Activated CD4-positive, alpha-beta T cell treated with anti-CD3 and anti-CD28 coated beads, Interleukin-2, amount 50 U/mL, for 4 hours (primary cell): ENCODE results near the gene SPEG.
A peak's percentile ranks its signal among the peaks of the same experiment; 100 is the strongest.
"Not testable (repeated sequence)": the region's sequence is repeated elsewhere in the genome, so short reads cannot be mapped to it uniquely, and the experiment has no call there.

ENCODE experiments used
- DNase-seq, 2 experiments: peaks; one replicate each; pipeline ENCODE4 v3.0.0-alpha.2; 2020

SPEG gene

GRCh38 chr2:219405451-219405850 is 29.2 kb upstream of the SPEG start:
- no peak for DNase-seq

GRCh38 chr2:219405958-219406860 is 28.4 kb upstream of the SPEG start:
- no peak for DNase-seq

GRCh38 chr2:219406861-219407230 is 27.8 kb upstream of the SPEG start:
- DNase-seq, result no peak

- not testable (repeated sequence) for DNase-seq
These were observed 27.3 kb upstream of the SPEG start for GRCh38 chr2:219407343-219407742.

- DNase-seq, result no peak
These were observed 26.4 kb upstream of the SPEG start for GRCh38 chr2:219408204-219408603.

- DNase-seq, result no peak
These were observed 26.0 kb upstream of the SPEG start for GRCh38 chr2:219408631-219409030.

GRCh38 chr2:219409619-219410018 is 25.0 kb upstream of the SPEG start:
- DNase-seq, result no peak

- no peak for DNase-seq
These were observed 24.3 kb upstream of the SPEG start for GRCh38 chr2:219410390-219410789.

- no peak for DNase-seq
These were observed 19.8 kb upstream of the SPEG start for GRCh38 chr2:219414857-219415256.

- DNase-seq, result no peak
These were observed 18.9 kb upstream of the SPEG start for GRCh38 chr2:219415580-219416234.

- no peak for DNase-seq
These were observed 18.4 kb upstream of the SPEG start for GRCh38 chr2:219416235-219416602.

GRCh38 chr2:219416938-219417337 is 17.7 kb upstream of the SPEG start:
- DNase-seq, result no peak

GRCh38 chr2:219417374-219417773 is 17.3 kb upstream of the SPEG start:
- peak; percentile 11 to 17 for DNase-seq

- DNase-seq, result no peak
These were observed 16.3 kb upstream of the SPEG start, which contains the start of gene DES for GRCh38 chr2:219418155-219419011. TSS of gene DES (plus strand) at chr2:219418377. CDS start at chr2:219418463, 86 bp downstream.

- DNase-seq, result no peak
These were observed 15.7 kb upstream of the SPEG start for GRCh38 chr2:219419012-219419324.

- no peak for DNase-seq
These were observed 15.1 kb upstream of the SPEG start for GRCh38 chr2:219419331-219420197.

- no peak for DNase-seq
These were observed 14.0 kb upstream of the SPEG start for GRCh38 chr2:219420687-219421086.

GRCh38 chr2:219421323-219421722 is 13.3 kb upstream of the SPEG start:
- no peak for DNase-seq

GRCh38 chr2:219422952-219423534 is 11.6 kb upstream of the SPEG start:
- no peak for DNase-seq

- DNase-seq, result no peak
These were observed 10.8 kb upstream of the SPEG start for GRCh38 chr2:219423652-219424377.
